IMR-90 (cell line): ENCODE results near the gene ABCF3. TPM values are rescaled to one million over a fixed set of nuclear protein-coding genes. Genes with fewer than 3 reads are reported as not detected.

Source experiments
- ATAC-seq: fragments of 200-7000 bp; cut with Tn5 transposase; 2 replicates; pipeline ENCODE4 v1.9.1; 2020; ENCODE audit warnings: low read depth, mild to moderate bottlenecking, moderate library complexity
- BruUV-seq: library from RNA; stranded (reverse); fragments of 400-500 nt; replicated peaks from 2 replicates; lab custom pipeline; 2021; lab: Mats Ljungman, UMichigan
- CTCF ChIA-PET: fragments of 300-600 bp; formaldehyde crosslinking; extraction: SDS; loops from one replicate; lab custom pipeline; 2021; ENCODE audit warnings: antibody characterized with exemption; lab: Yijun Ruan, JAX
- POLR2A ChIA-PET: fragments of 300-600 bp; sonication (Branson Sonifier 250); formaldehyde crosslinking; loops from one replicate; lab custom pipeline; 2022; ENCODE audit warnings: antibody characterized with exemption; ENCODE audit not compliant: unreplicated experiment; lab: Charles Lee
- DNase-seq: peaks from one replicate; pipeline ENCODE4 v3.0.0; 2013
- H2AFZ ChIP-seq: replicated peaks from 2 replicates; pipeline ENCODE3; 2013; ENCODE audit warnings: low read length, mild to moderate bottlenecking; ENCODE audit not compliant: poor library complexity
- H2AK5ac ChIP-seq: 2 replicates; pipeline ENCODE4 v1.6.1; 2013; ENCODE audit warnings: low read depth, low read length, inconsistent platforms
- H2AK9ac ChIP-seq: replicated peaks from 2 replicates; pipeline ENCODE3; 2013; ENCODE audit warnings: mild to moderate bottlenecking, low read depth, low read length, moderate library complexity; ENCODE audit not compliant: poor library complexity
- H2BK120ac ChIP-seq: 2 replicates; pipeline ENCODE4 v1.6.1; 2013; ENCODE audit warnings: low read depth, low read length, inconsistent platforms
- H2BK15ac ChIP-seq: 3 replicates; pipeline ENCODE4 v1.6.1; 2013; ENCODE audit warnings: low read depth, low read length, inconsistent platforms
- H2BK20ac ChIP-seq: 2 replicates; pipeline ENCODE4 v1.6.1; 2013; ENCODE audit warnings: low read depth, mild to moderate bottlenecking, inconsistent platforms, low read length, moderate library complexity
- H2BK5ac ChIP-seq: 2 replicates; pipeline ENCODE4 v1.6.1; 2013; ENCODE audit warnings: mild to moderate bottlenecking, low read depth, low read length, inconsistent platforms; ENCODE audit not compliant: poor library complexity, severe bottlenecking
- H3K14ac ChIP-seq: replicated peaks from 2 replicates; pipeline ENCODE4 v1.6.1; 2013; ENCODE audit warnings: low read depth, low read length, inconsistent platforms
- H3K18ac ChIP-seq: 2 replicates; pipeline ENCODE4 v1.6.1; 2013; ENCODE audit warnings: low read depth, low read length, control low read depth
- H3K23ac ChIP-seq: 2 replicates; pipeline ENCODE4 v1.6.1; 2013; ENCODE audit warnings: low read depth, low read length, inconsistent platforms
- H3K27ac ChIP-seq: 2 replicates; pipeline ENCODE4 v1.5.1; 2013; ENCODE audit warnings: mild to moderate bottlenecking, control low read depth, low read length; ENCODE audit not compliant: insufficient read depth
- H3K27me3 ChIP-seq: 2 replicates; pipeline ENCODE4 v1.6.1; 2013; ENCODE audit warnings: low read length; ENCODE audit not compliant: control insufficient read depth, insufficient read depth
- H3K36me3 ChIP-seq: 2 replicates; pipeline ENCODE4 v1.6.1; 2013; ENCODE audit warnings: low read length, mixed read lengths; ENCODE audit not compliant: control insufficient read depth, insufficient read depth
- H3K4ac ChIP-seq: 2 replicates; pipeline ENCODE4 v1.6.1; 2013; ENCODE audit warnings: low read depth, low read length, inconsistent platforms
- H3K4me1 ChIP-seq: 2 replicates; pipeline ENCODE4 v1.6.1; 2013; ENCODE audit warnings: low read length, mixed read lengths; ENCODE audit not compliant: control insufficient read depth, insufficient read depth
- H3K4me2 ChIP-seq: 2 replicates; pipeline ENCODE4 v1.6.1; 2013; ENCODE audit warnings: low read depth, mild to moderate bottlenecking, control low read depth, low read length, moderate library complexity
- H3K4me3 ChIP-seq: 2 replicates; pipeline ENCODE4 v1.5.1; 2013; ENCODE audit warnings: low read depth, mild to moderate bottlenecking, control low read depth, low read length, moderate library complexity; ENCODE audit not compliant: insufficient read depth
- H3K56ac ChIP-seq: 2 replicates; pipeline ENCODE4 v1.6.1; 2013; ENCODE audit warnings: low read length, inconsistent platforms; ENCODE audit not compliant: insufficient read depth; ENCODE audit errors: extremely low read depth
- H3K79me1 ChIP-seq, 2 experiments: 2 replicates each; pipeline ENCODE4 v1.6.1; 2013; ENCODE audit warnings: low read length in 2 of 2, inconsistent platforms in 1 of 2, low read depth in 1 of 2
- H3K9ac ChIP-seq: 2 replicates; pipeline ENCODE4 v1.6.1; 2013; ENCODE audit warnings: low read depth, low read length, control low read depth
- H3K9me1 ChIP-seq: 2 replicates; pipeline ENCODE4 v1.6.1; 2013; ENCODE audit warnings: low read length, inconsistent platforms; ENCODE audit not compliant: insufficient read depth
- H3K9me3 ChIP-seq: 2 replicates; pipeline ENCODE4 v1.6.1; 2013; ENCODE audit warnings: low read length; ENCODE audit not compliant: control insufficient read depth, insufficient read depth
- H4K20me1 ChIP-seq: 2 replicates; pipeline ENCODE4 v1.6.1; 2013; ENCODE audit warnings: low read length, inconsistent platforms; ENCODE audit not compliant: insufficient read depth
- H4K5ac ChIP-seq: 2 replicates; pipeline ENCODE4 v1.6.1; 2013; ENCODE audit warnings: mild to moderate bottlenecking, low read depth, low read length, control low read depth
- H4K8ac ChIP-seq, 2 experiments: 2 replicates each; pipeline ENCODE4 v1.6.1; 2013; ENCODE audit warnings: low read depth in 2 of 2, low read length in 2 of 2, control low read depth in 1 of 2, inconsistent platforms in 1 of 2
- H4K91ac ChIP-seq: 2 replicates; pipeline ENCODE4 v1.6.1; 2013; ENCODE audit warnings: low read depth, low read length, inconsistent platforms; ENCODE audit not compliant: insufficient read depth
- BHLHE40 ChIP-seq: fragments of 150-350 bp; IDR thresholded peaks from 2 replicates; pipeline ENCODE4 v1.6.1; 2016; ENCODE audit warnings: mild to moderate bottlenecking, low read depth, low read length
- CEBPB ChIP-seq: IDR thresholded peaks from 2 replicates; pipeline ENCODE4 v1.6.1; 2012; ENCODE audit warnings: low read depth, low read length, improper control_type of control experiment
- CHD1 ChIP-seq: IDR thresholded peaks from 2 replicates; pipeline ENCODE4 v1.6.1; 2012; ENCODE audit warnings: low read depth, low read length, improper control_type of control experiment
- FOS ChIP-seq: fragments of 150-350 bp; IDR thresholded peaks from 2 replicates; pipeline ENCODE4 v1.6.1; 2016; ENCODE audit warnings: low read depth, low read length
- MAFK ChIP-seq: IDR thresholded peaks from 2 replicates; pipeline ENCODE4 v1.6.1; 2012; ENCODE audit warnings: low read depth, low read length, improper control_type of control experiment
- MAZ ChIP-seq: IDR thresholded peaks from 2 replicates; pipeline ENCODE4 v1.6.1; 2012; ENCODE audit warnings: low read depth, mild to moderate bottlenecking, low read length, improper control_type of control experiment, moderate library complexity, borderline replicate concordance
- MXI1 ChIP-seq: IDR thresholded peaks from 2 replicates; pipeline ENCODE4 v1.6.1; 2012; ENCODE audit warnings: low read depth, mild to moderate bottlenecking, low read length, moderate library complexity, borderline replicate concordance
- NFE2L2 ChIP-seq: fragments of 150-350 bp; IDR thresholded peaks from 2 replicates; pipeline ENCODE4 v1.6.1; 2016; ENCODE audit warnings: low read depth, mild to moderate bottlenecking, low read length
- POLR2A ChIP-seq: IDR thresholded peaks from 2 replicates; pipeline ENCODE4 v1.6.1; 2012; ENCODE audit warnings: mild to moderate bottlenecking, low read depth, low read length
- RAD21 ChIP-seq: IDR thresholded peaks from 2 replicates; pipeline ENCODE4 v1.6.1; 2012; ENCODE audit warnings: low read length, improper control_type of control experiment
- RCOR1 ChIP-seq: IDR thresholded peaks from 2 replicates; pipeline ENCODE4 v1.6.1; 2012; ENCODE audit warnings: mild to moderate bottlenecking, low read length, improper control_type of control experiment; ENCODE audit not compliant: insufficient replicate concordance
- RFX5 ChIP-seq: IDR thresholded peaks from 2 replicates; pipeline ENCODE4 v1.8.0; 2012; ENCODE audit warnings: low read depth, mild to moderate bottlenecking, low read length, moderate library complexity
- SMC3 ChIP-seq: fragments of 150-350 bp; IDR thresholded peaks from 2 replicates; pipeline ENCODE4 v1.6.1; 2016; ENCODE audit warnings: low read depth, mild to moderate bottlenecking, antibody characterized with exemption, low read length, moderate library complexity
- WGBS, 2 experiments: methylation state at CpG; one replicate each; pipeline versions ENCODE4 v1.1.5 to v1.1.7; 2013; ENCODE audit warnings: missing lambda C conversion rate in 2 of 2; ENCODE audit not compliant: insufficient read length in 1 of 2; ENCODE audit errors: extremely low coverage in 2 of 2; 5-methylcytosine and 5-hydroxymethylcytosine counted together
- dilution Hi-C: fragments of 300-500 bp; cut with HindIII; formaldehyde crosslinking; loops from one replicate; pipeline ENCODE4 v1.14.3; 2018; ENCODE audit warnings: low sequenced_read_pairs; ENCODE audit not compliant: unreplicated experiment
- in situ Hi-C: fragments of 300-500 bp; cut with MboI; formaldehyde crosslinking; loops from 3 replicates; pipeline ENCODE4 v1.14.3; 2019; ENCODE audit warnings: low sequenced_read_pairs, inconsistent platforms, mixed read lengths
- intact Hi-C: fragments of 100-400 bp; cut with micrococcal nuclease; formaldehyde crosslinking; loops from 2 replicates; pipeline ENCODE4 v1.10.0; 2022
- polyA plus RNA-seq, 3 experiments: library from polyadenylated mRNA; depleted of rRNA; stranded (reverse); fragments of >200 nt; gene quantifications; 2 replicates each; pipeline ENCODE4 v1.2.3, GENCODE V29; 2012; ENCODE audit warnings: low replicate concordance in 1 of 3
- total RNA-seq: library from RNA; depleted of rRNA; stranded (reverse); fragments of >200 nt; gene quantifications from 2 replicates; pipeline ENCODE4 v1.2.3, GENCODE V29; 2012
- TF ChIP-seq, protein P1 (sequence below): fragments of 150-350 bp; IDR thresholded peaks from 2 replicates; pipeline ENCODE4 v1.6.1; 2017; ENCODE audit warnings: mild to moderate bottlenecking, antibody characterized with exemption, low read length, low read depth
- TF ChIP-seq, protein P2 (sequence below): conservative IDR thresholded peaks from 2 replicates; pipeline ENCODE4 v1.5.1; 2012; ENCODE audit warnings: mild to moderate bottlenecking, low read depth, low read length, improper control_type of control experiment
- TF ChIP-seq, protein P3 (sequence below): fragments of 150-350 bp; IDR thresholded peaks from 2 replicates; pipeline ENCODE4 v1.6.1; 2016; ENCODE audit warnings: low read depth, mild to moderate bottlenecking, low read length, moderate library complexity, borderline replicate concordance

Gene ABCF3
- total and polyA plus RNA-seq, 2 of the 4 experiments (the other 2 are of a cell fraction) = 36.9 to 59.2 TPM

DNA sequence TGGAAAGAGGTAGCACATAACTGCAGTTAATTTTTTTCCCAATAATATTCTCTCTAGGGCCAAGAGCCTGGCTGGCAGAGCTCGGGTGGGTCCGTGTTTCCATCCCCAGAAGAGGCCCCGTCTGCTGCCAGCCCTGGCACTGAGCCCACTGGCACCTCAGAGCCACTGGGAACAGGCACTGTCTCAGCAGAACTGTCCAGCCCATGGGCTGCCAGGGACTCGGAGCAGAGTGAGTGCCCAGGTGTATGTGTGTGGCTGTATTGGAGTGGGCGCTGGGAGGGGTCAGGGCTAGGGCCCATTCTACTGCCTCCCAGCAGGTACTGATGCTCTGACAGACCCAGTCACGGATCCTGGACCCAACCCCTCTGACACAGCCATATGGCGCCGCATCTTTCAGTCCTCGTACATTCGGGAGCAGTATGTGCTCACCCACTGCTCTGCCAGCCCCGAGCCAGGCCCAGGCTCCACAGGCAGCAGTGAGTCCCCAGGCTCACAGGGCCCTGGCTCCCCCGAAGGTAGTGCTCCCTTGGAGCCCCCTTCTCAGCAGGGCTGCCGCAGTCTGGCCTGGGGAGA lies 52.3 kb downstream of the ABCF3 start:
- Histone ChIP-seq H3K27ac (no peak overlapping the region), H3K36me3 (peaks cover 11% of the 10 kb centered on the region), H3K4me1 (no peaks in the 10 kb centered on the region), H3K18ac (no peak overlapping the region), H2BK120ac (no peak overlapping the region), H2AK9ac (no peak overlapping the region), H3K27me3 (peaks cover 14% of the 10 kb centered on the region; the same call in 1 of the 2 replicates), H4K8ac (no peak overlapping the region), H3K9me1 (no peaks in the 10 kb centered on the region), H3K56ac (no peak overlapping the region), H4K20me1 (peaks cover 14% of the 10 kb centered on the region), H3K79me1 (no peaks in the 10 kb centered on the region), H3K4me3 (no peak overlapping the region), H3K14ac (no peak overlapping the region), H3K4ac (no peak overlapping the region), H3K9ac (no peak overlapping the region), H2BK15ac (no peak overlapping the region), H3K9me3 (no peaks in the 10 kb centered on the region), H4K91ac (no peak overlapping the region), H2BK20ac (no peak overlapping the region), H4K5ac (no peak overlapping the region), H2AK5ac (no peak overlapping the region), H3K23ac (no peak overlapping the region), H2BK5ac (no peak overlapping the region), H2AFZ (no peak overlapping the region), H3K4me2 (no peak overlapping the region)
- BruUV-seq = no TSS peak
- WGBS, 2 experiments = 43% methylated on average over 3 of the region's 13 CpGs; no CpG with 5 or more reads in 1 of the 2 experiments
- intact Hi-C loops (no loop called here), dilution Hi-C loops (no loop called here), in situ Hi-C loops (no loop called here)
- no peak for ATAC-seq
- ChIA-PET CTCF (interaction anchor here (3.1 kb wide), 1 partner anchor 11 kb away, joined by 10 read pairs; no protein-coding TSS in a partner anchor), POLR2A (no interaction called here)
- DNase-seq = no peak
- TF ChIP-seq RFX5 = no peak
- TF ChIP-seq FOS = no peak
- TF ChIP-seq CEBPB = no peak
- no peak for TF ChIP-seq SMC3
- TF ChIP-seq, protein P1, sequence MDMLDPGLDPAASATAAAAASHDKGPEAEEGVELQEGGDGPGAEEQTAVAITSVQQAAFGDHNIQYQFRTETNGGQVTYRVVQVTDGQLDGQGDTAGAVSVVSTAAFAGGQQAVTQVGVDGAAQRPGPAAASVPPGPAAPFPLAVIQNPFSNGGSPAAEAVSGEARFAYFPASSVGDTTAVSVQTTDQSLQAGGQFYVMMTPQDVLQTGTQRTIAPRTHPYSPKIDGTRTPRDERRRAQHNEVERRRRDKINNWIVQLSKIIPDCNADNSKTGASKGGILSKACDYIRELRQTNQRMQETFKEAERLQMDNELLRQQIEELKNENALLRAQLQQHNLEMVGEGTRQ = no peak
- TF ChIP-seq, protein P2, sequence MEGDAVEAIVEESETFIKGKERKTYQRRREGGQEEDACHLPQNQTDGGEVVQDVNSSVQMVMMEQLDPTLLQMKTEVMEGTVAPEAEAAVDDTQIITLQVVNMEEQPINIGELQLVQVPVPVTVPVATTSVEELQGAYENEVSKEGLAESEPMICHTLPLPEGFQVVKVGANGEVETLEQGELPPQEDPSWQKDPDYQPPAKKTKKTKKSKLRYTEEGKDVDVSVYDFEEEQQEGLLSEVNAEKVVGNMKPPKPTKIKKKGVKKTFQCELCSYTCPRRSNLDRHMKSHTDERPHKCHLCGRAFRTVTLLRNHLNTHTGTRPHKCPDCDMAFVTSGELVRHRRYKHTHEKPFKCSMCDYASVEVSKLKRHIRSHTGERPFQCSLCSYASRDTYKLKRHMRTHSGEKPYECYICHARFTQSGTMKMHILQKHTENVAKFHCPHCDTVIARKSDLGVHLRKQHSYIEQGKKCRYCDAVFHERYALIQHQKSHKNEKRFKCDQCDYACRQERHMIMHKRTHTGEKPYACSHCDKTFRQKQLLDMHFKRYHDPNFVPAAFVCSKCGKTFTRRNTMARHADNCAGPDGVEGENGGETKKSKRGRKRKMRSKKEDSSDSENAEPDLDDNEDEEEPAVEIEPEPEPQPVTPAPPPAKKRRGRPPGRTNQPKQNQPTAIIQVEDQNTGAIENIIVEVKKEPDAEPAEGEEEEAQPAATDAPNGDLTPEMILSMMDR = no peak
- TF ChIP-seq RAD21 = no peak
- no peak for TF ChIP-seq MXI1
- no peak for TF ChIP-seq NFE2L2
- TF ChIP-seq CHD1 = no peak
- no peak for TF ChIP-seq MAZ
- TF ChIP-seq RCOR1 = no peak
- no peak for TF ChIP-seq MAFK
- no peak for TF ChIP-seq POLR2A
- TF ChIP-seq, protein P3, sequence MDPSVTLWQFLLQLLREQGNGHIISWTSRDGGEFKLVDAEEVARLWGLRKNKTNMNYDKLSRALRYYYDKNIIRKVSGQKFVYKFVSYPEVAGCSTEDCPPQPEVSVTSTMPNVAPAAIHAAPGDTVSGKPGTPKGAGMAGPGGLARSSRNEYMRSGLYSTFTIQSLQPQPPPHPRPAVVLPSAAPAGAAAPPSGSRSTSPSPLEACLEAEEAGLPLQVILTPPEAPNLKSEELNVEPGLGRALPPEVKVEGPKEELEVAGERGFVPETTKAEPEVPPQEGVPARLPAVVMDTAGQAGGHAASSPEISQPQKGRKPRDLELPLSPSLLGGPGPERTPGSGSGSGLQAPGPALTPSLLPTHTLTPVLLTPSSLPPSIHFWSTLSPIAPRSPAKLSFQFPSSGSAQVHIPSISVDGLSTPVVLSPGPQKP = no peak
- no peak for TF ChIP-seq BHLHE40
